HAP-1 (cell line): ENCODE measurements around the gene DNAJB8.
A peak's percentile ranks its signal among the peaks of the same experiment; 100 is the strongest.

Experiments
- DNase-seq, 2 experiments: peaks; one replicate each; pipeline ENCODE4 v3.0.0-alpha.2; 2016 to 2020; ENCODE audit warnings: low spot score in 2 of 2
- H3K27me3 ChIP-seq: fragments of 250-450 bp; sonication (Bioruptor Pico); 2 replicates; pipeline ENCODE4 v1.5.1; 2020; ENCODE audit warnings: low read depth, mild to moderate bottlenecking, moderate library complexity
- H3K36me3 ChIP-seq: fragments of 250-450 bp; sonication (Bioruptor Pico); replicated peaks from 2 replicates; pipeline ENCODE4 v1.5.1; 2020; ENCODE audit warnings: mild to moderate bottlenecking
- H3K4me1 ChIP-seq: fragments of 250-450 bp; sonication (Bioruptor Pico); 2 replicates; pipeline ENCODE4 v1.5.1; 2020; ENCODE audit warnings: mild to moderate bottlenecking
- H3K4me3 ChIP-seq: fragments of 250-450 bp; sonication (Bioruptor Pico); 2 replicates; pipeline ENCODE4 v1.5.1; 2020; ENCODE audit warnings: mild to moderate bottlenecking, moderate library complexity
- H3K9me3 ChIP-seq: fragments of 250-450 bp; sonication (Bioruptor Pico); 2 replicates; pipeline ENCODE4 v1.5.1; 2020; ENCODE audit warnings: mild to moderate bottlenecking, moderate library complexity
- in situ Hi-C: fragments of 300-500 bp; cut with MboI; formaldehyde crosslinking; loops from 3 replicates; pipeline ENCODE4 v1.14.3; 2020; ENCODE audit warnings: low sequenced_read_pairs, inconsistent platforms, mixed read lengths

The DNAJB8 gene

GRCh38 chr3:128449111-128449638, 17.5 kb downstream of the DNAJB8 start:
- Histone ChIP-seq H3K36me3 (no peaks in the 10 kb centered on the region), H3K4me3 (no peak overlapping the region), H3K27me3 (no peaks in the 10 kb centered on the region; the same call in 1 of the 2 replicates), H3K9me3 (no peaks in the 10 kb centered on the region), H3K4me1 (no peaks in the 10 kb centered on the region)
- in situ Hi-C loops = no loop called here
- no peak for DNase-seq

- no peak overlapping the region for H3K4me3 ChIP-seq
- no peaks in the 10 kb centered on the region; the same call in 1 of the 2 replicates for H3K27me3 ChIP-seq
- no peak for DNase-seq
- no peaks in the 10 kb centered on the region for H3K9me3 ChIP-seq
- no peaks in the 10 kb centered on the region for H3K36me3 ChIP-seq
- no peaks in the 10 kb centered on the region for H3K4me1 ChIP-seq
- in situ Hi-C loops = no loop called here
Measured at GRCh38 chr3:128448491-128448890, 18.2 kb downstream of the DNAJB8 start.

- no peaks in the 10 kb centered on the region; the same call in 1 of the 2 replicates for H3K27me3 ChIP-seq
- H3K4me1 ChIP-seq = no peaks in the 10 kb centered on the region
- in situ Hi-C loops = no loop called here
- no peaks in the 10 kb centered on the region for H3K9me3 ChIP-seq
- no peak overlapping the region for H3K4me3 ChIP-seq
- no peak for DNase-seq
- H3K36me3 ChIP-seq = no peaks in the 10 kb centered on the region
Measured at GRCh38 chr3:128447561-128448013, 19.1 kb downstream of the DNAJB8 start.

DNA sequence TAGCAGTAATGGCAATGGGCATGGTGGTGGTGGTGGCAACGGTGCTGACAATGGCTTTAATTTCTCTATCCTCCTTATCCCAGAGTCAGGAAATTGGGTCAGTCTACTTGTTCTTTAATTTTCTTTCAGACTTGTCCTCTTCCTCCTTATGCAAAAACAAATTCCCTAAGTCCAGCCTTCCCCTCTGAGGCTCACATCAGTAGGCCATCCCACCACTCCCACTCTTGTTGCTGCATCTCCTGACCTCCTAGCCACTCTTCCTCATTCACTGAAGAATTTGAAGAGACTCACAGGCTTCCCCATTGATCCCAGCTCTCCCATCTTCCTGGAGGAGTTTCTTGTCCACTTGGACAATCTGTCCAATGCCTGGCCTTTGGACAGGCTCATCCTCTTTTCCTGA, 19.9 kb downstream of the DNAJB8 start:
- DNase-seq = no peak
- no peaks in the 10 kb centered on the region; the same call in 1 of the 2 replicates for H3K27me3 ChIP-seq
- in situ Hi-C loops = no loop called here

DNA sequence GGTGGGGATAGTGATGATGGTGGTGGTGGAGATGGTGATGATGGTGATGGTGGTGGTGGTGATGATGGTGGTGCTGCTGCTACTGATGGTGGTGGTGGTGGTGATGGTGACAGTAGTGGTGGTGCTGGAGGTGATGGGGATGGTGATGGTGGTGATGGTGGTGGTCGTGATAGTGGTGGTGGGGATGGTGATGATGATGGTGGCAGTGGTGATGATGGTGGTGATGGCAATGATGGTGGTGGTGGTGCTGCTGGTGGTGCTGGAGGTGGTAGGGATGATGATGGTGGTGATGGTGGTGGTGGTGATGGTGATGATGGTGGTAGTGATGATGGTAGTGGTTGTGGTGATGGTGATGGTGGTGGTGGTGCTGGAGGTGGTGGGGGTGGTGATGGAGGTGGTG, 21.3 kb downstream of the DNAJB8 start:
- in situ Hi-C loops = no loop called here
- no peak for DNase-seq
- no peaks in the 10 kb centered on the region for H3K36me3 ChIP-seq
- no peaks in the 10 kb centered on the region for H3K4me1 ChIP-seq
- H3K27me3 ChIP-seq = no peaks in the 10 kb centered on the region; the same call in none of the 2 replicates
- no peaks in the 10 kb centered on the region for H3K9me3 ChIP-seq
- H3K4me3 ChIP-seq = no peak overlapping the region

More for the DNA sequence above, 19.9 kb downstream of the DNAJB8 start:
- Histone ChIP-seq H3K9me3 (no peaks in the 10 kb centered on the region), H3K36me3 (no peaks in the 10 kb centered on the region), H3K4me3 (no peak overlapping the region), H3K4me1 (no peaks in the 10 kb centered on the region)

- Histone ChIP-seq H3K27me3 (no peaks in the 10 kb centered on the region; the same call in none of the 2 replicates), H3K9me3 (no peaks in the 10 kb centered on the region), H3K36me3 (no peaks in the 10 kb centered on the region), H3K4me1 (no peaks in the 10 kb centered on the region), H3K4me3 (no peak overlapping the region)
- no peak for DNase-seq
- in situ Hi-C loops = no loop called here
Measured at GRCh38 chr3:128443771-128444170, 22.9 kb downstream of the DNAJB8 start.

GRCh38 chr3:128442949-128443348, 23.7 kb downstream of the DNAJB8 start:
- in situ Hi-C loops = no loop called here
- H3K4me3 ChIP-seq = no peak overlapping the region
- no peaks in the 10 kb centered on the region; the same call in none of the 2 replicates for H3K27me3 ChIP-seq
- no peaks in the 10 kb centered on the region for H3K9me3 ChIP-seq
- H3K36me3 ChIP-seq = no peaks in the 10 kb centered on the region
- DNase-seq = no peak
- no peaks in the 10 kb centered on the region for H3K4me1 ChIP-seq

GRCh38 chr3:128442070-128442469, 24.6 kb downstream of the DNAJB8 start:
- Histone ChIP-seq H3K36me3 (no peaks in the 10 kb centered on the region), H3K27me3 (no peaks in the 10 kb centered on the region; the same call in none of the 2 replicates), H3K4me3 (no peak overlapping the region), H3K9me3 (no peaks in the 10 kb centered on the region), H3K4me1 (no peaks in the 10 kb centered on the region)
- in situ Hi-C loops = no loop called here
- DNase-seq = no peak

GRCh38 chr3:128439226-128439625, 27.5 kb downstream of the DNAJB8 start:
- Histone ChIP-seq H3K4me3 (no peak overlapping the region), H3K9me3 (no peaks in the 10 kb centered on the region), H3K36me3 (no peaks in the 10 kb centered on the region), H3K4me1 (no peaks in the 10 kb centered on the region), H3K27me3 (no peaks in the 10 kb centered on the region; the same call in none of the 2 replicates)
- no peak for DNase-seq
- in situ Hi-C loops = no loop called here

DNA sequence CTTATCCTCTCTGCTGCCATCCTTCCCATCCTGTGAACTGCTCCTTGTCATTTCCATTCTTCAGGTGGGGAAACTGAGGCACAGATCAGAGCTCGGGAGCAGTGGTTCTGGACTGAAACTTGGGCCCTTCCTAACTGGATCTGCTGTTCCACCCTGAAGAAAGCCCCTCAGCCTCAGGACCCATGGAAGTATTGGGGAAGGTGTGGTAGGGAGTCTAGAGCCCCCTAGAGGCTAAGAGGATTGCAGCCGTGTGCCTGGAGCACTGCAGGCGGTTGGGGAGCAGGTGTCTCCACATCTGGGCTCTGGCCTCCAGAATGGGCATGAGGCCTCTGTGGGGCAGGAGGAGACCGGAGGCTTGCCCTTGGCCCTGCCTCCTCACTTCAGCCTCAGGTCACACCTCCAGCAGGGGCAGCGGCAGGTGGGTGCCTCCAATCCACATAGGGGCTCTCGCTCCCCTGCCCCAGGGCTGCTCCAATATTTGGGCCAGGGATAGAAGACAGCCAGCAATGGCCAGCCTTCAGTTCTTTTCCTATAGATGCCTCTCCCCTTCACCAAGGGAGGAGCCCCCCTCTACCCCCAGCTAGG, 28.1 kb downstream of the DNAJB8 start:
- H3K27me3 ChIP-seq = no peaks in the 10 kb centered on the region; the same call in none of the 2 replicates
- no peak overlapping the region for H3K4me3 ChIP-seq
- H3K4me1 ChIP-seq = no peaks in the 10 kb centered on the region
- no peaks in the 10 kb centered on the region for H3K36me3 ChIP-seq
- H3K9me3 ChIP-seq = no peaks in the 10 kb centered on the region
- DNase-seq = peak in 1 of 2 experiments; percentile 41
- in situ Hi-C loops = no loop called here

- Histone ChIP-seq H3K27me3 (no peaks in the 10 kb centered on the region; the same call in none of the 2 replicates), H3K9me3 (no peaks in the 10 kb centered on the region), H3K36me3 (no peaks in the 10 kb centered on the region), H3K4me3 (no peak overlapping the region), H3K4me1 (peaks cover 12% of the 10 kb centered on the region)
- in situ Hi-C loops = no loop called here
- no peak for DNase-seq
Measured at GRCh38 chr3:128436214-128436613, 30.5 kb downstream of the DNAJB8 start.

DNA sequence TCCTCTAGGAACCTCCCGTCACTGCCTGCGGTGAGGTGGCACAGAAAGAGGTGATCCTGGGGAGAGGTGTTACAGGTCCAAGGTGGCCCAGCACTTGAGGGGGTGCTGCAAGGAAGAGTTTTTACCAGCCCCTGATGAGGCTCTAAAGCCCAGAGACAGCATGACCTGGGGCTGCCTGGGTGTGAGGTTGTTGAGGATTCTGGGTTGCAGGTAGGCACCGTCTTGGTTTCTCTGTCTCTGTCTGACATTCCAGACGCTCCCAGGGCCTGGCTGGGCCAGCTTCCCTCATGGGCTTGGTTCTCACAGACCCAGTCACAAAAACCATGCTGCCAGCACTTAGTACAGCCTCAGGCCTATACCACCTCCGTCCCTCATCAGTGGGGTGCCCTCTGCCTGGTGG, 31.1 kb downstream of the DNAJB8 start:
- Histone ChIP-seq H3K9me3 (no peaks in the 10 kb centered on the region), H3K4me1 (peaks cover 12% of the 10 kb centered on the region), H3K27me3 (no peaks in the 10 kb centered on the region; the same call in 1 of the 2 replicates), H3K4me3 (no peak overlapping the region), H3K36me3 (no peaks in the 10 kb centered on the region)
- in situ Hi-C loops = no loop called here
- DNase-seq = no peak

DNA sequence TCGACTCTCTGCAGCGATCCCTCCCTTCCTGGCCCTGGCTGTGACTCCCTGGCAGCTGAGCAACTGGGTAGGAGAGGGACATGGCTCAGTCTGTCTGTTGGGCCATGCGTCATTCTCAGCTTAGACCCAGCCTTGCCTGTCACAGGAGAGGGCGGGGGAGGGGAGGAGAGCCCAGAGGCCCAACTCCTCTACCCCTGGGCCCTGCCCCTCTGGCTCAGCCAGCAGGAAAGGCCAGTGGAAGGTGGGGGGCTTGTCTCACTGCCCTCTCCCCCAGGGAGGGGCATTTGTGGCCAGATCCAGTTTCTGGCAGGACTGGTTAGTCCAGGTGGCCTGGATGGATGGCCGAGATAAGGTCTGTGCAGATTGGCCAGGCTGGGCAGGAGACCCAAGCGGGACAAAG, 31.6 kb downstream of the DNAJB8 start:
- Histone ChIP-seq H3K4me1 (peaks cover 12% of the 10 kb centered on the region), H3K4me3 (no peak overlapping the region), H3K9me3 (no peaks in the 10 kb centered on the region), H3K27me3 (no peaks in the 10 kb centered on the region; the same call in 1 of the 2 replicates), H3K36me3 (no peaks in the 10 kb centered on the region)
- in situ Hi-C loops = no loop called here
- DNase-seq = peak in 1 of 2 experiments; percentile 27

- in situ Hi-C loops = loop anchor here (5.0 kb wide), 1 partner anchor 173 kb away; no protein-coding TSS in a partner anchor
Measured at GRCh38 chr3:128434524-128434923, 32.2 kb downstream of the DNAJB8 start.

More at GRCh38 chr3:128434524-128434923, 32.2 kb downstream of the DNAJB8 start:
- no peak for DNase-seq
- Histone ChIP-seq H3K4me3 (no peak overlapping the region), H3K27me3 (no peaks in the 10 kb centered on the region; the same call in 1 of the 2 replicates), H3K36me3 (no peaks in the 10 kb centered on the region), H3K9me3 (no peaks in the 10 kb centered on the region), H3K4me1 (peaks cover 12% of the 10 kb centered on the region)
